C4-2B (cell line): Measurements from ENCODE around the gene NEUROD6.

Experiments used
- ZFX ChIP-seq: fragments of 450-650 bp; IDR thresholded peaks from 2 replicates; pipeline ENCODE4 v1.6.1; 2017
- TF ChIP-seq, protein P1 (sequence below): fragments of 450-650 bp; conservative IDR thresholded peaks from 2 replicates; pipeline ENCODE4 v1.5.1; 2017; ENCODE audit warnings: mild to moderate bottlenecking

DNA sequence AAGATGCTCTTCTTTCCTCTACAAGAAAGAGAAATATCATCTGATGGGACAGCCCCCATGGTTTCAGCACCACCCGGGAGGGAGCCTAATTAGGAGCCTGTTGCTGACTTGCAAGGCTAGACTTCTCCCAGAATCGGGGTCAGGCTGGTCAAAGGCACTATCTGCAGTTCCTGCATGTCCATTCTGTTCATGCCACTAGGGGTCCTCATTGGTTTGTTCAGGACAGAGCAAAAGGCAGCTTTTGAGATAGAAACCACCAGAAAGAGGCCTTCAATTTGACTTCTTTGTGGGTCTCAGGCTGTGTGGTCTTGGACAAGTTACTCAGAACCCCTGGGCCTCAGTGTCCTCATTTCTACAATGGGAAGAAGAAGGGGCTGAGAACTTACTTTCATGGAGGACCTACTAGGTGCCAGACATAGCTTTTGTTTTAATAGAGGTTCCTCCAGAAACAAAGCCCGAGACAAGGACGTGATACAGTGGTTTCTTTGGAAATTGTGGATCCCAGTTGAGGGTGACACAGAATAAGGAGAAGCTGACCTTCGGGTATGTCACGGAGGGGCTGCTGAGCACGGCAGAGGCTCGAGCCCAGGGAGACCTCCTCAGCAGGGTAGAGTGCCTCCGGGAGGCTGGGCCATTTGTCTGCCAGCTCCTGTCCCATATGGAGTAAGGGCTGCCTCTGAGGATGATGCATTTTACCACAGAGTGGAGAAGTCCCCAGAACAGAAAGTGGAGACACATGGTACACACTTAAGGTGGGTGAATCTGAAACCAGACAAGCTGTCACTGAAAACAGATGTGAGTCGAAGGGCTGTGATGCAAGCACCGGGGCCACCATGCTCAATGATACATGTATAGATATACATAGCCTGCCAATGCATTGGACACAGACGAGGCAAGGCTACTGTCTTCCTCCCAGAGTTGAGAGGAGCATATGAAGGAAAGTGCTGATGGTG is 33.1 kb upstream of the NEUROD6 start:
- TF ChIP-seq, protein P1, sequence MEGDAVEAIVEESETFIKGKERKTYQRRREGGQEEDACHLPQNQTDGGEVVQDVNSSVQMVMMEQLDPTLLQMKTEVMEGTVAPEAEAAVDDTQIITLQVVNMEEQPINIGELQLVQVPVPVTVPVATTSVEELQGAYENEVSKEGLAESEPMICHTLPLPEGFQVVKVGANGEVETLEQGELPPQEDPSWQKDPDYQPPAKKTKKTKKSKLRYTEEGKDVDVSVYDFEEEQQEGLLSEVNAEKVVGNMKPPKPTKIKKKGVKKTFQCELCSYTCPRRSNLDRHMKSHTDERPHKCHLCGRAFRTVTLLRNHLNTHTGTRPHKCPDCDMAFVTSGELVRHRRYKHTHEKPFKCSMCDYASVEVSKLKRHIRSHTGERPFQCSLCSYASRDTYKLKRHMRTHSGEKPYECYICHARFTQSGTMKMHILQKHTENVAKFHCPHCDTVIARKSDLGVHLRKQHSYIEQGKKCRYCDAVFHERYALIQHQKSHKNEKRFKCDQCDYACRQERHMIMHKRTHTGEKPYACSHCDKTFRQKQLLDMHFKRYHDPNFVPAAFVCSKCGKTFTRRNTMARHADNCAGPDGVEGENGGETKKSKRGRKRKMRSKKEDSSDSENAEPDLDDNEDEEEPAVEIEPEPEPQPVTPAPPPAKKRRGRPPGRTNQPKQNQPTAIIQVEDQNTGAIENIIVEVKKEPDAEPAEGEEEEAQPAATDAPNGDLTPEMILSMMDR: peak; percentile 78
- no peak for TF ChIP-seq ZFX
